GM12878 (cell line): ENCODE data around the gene CYP3A4. TPM values are rescaled to one million over a fixed set of nuclear protein-coding genes. Genes with fewer than 3 reads are reported as not detected.

Source experiments
- ATAC-seq: fragments of 200-7000 bp; cut with Tn5 transposase; 3 replicates; pipeline ENCODE4 v1.9.1; 2020; ENCODE audit warnings: mild to moderate bottlenecking, moderate library complexity
- BruUV-seq: library from RNA; stranded (reverse); fragments of 400-500 nt; replicated peaks from 2 replicates; lab custom pipeline; 2021; lab: Mats Ljungman, UMichigan
- CTCF ChIA-PET: fragments of 300-600 bp; sonication (Branson Sonifier 250); formaldehyde crosslinking; extraction: SDS; loops from one replicate; lab custom pipeline; 2021; ENCODE audit warnings: inconsistent platforms; lab: Yijun Ruan, JAX
- POLR2A ChIA-PET: fragments of 350-600 bp; formaldehyde crosslinking; extraction: SDS; loops from one replicate; lab custom pipeline; 2021; ENCODE audit warnings: inconsistent platforms; lab: Charles Lee
- RAD21 ChIA-PET: fragments of 300-600 bp; sonication (Branson Sonifier 250); formaldehyde crosslinking; loops from one replicate; lab custom pipeline; 2023; ENCODE audit warnings: antibody characterized with exemption; ENCODE audit not compliant: unreplicated experiment; lab: Charles Lee
- SMC1A ChIA-PET: fragments of 300-600 bp; sonication (Branson Sonifier 250); formaldehyde crosslinking; loops from one replicate; lab custom pipeline; 2023; ENCODE audit not compliant: unreplicated experiment, uncharacterized antibody; lab: Charles Lee
- DNase-seq: peaks from one replicate; pipeline ENCODE4 v3.0.0-alpha.2; 2011; ENCODE audit warnings: low read depth, low spot score
- FAIRE-seq: peaks from 3 replicates; lab custom pipeline; 2011; peaks lifted over from hg19 to GRCh38; lab: Jason Lieb, UNC
- H2AFZ ChIP-seq: 2 replicates; pipeline ENCODE4 v1.6.0; 2011; ENCODE audit warnings: low read depth, low read length, control low read depth; ENCODE audit not compliant: control insufficient read depth
- H3K27ac ChIP-seq: 2 replicates; pipeline ENCODE4 v1.5.1; 2011; ENCODE audit warnings: control low read depth; ENCODE audit not compliant: control insufficient read depth, insufficient read depth
- H3K27me3 ChIP-seq, 2 experiments: replicated peaks in 1 of 2; 2 replicates each; pipeline versions ENCODE4 v1.6.0 to v1.6.1; 2011; ENCODE audit warnings: low read length in 1 of 2; ENCODE audit not compliant: control insufficient read depth in 2 of 2, insufficient read depth in 2 of 2
- H3K36me3 ChIP-seq, 2 experiments: 2 replicates each; pipeline ENCODE4 v1.5.1; 2011; ENCODE audit warnings: low read length in 1 of 2; ENCODE audit not compliant: control insufficient read depth in 2 of 2, insufficient read depth in 2 of 2
- H3K4me1 ChIP-seq: 2 replicates; pipeline ENCODE4 v1.6.1; 2011; ENCODE audit warnings: mild to moderate bottlenecking, low read length, moderate library complexity, mixed read lengths; ENCODE audit not compliant: control insufficient read depth, insufficient read depth
- H3K4me2 ChIP-seq: 2 replicates; pipeline ENCODE4 v1.6.0; 2011; ENCODE audit warnings: control low read depth; ENCODE audit not compliant: control insufficient read depth, insufficient read depth
- H3K4me3 ChIP-seq: fragments of 200-600 bp; sonication (generic); 2 replicates; pipeline ENCODE4 v1.5.1; 2016
- H3K79me2 ChIP-seq: 2 replicates; pipeline ENCODE4 v1.6.0; 2011; ENCODE audit warnings: low read length; ENCODE audit not compliant: control insufficient read depth, insufficient read depth
- H3K9ac ChIP-seq: 2 replicates; pipeline ENCODE4 v1.8.0; 2011; ENCODE audit warnings: low read length, control low read depth, mixed read lengths; ENCODE audit not compliant: control insufficient read depth, insufficient read depth
- H3K9me3 ChIP-seq: replicated peaks from 3 replicates; pipeline ENCODE4 v1.5.1; 2011; ENCODE audit warnings: mild to moderate bottlenecking, low read length; ENCODE audit not compliant: control insufficient read depth, insufficient read depth
- H4K20me1 ChIP-seq: 2 replicates; pipeline ENCODE4 v1.6.0; 2011; ENCODE audit not compliant: control insufficient read depth, insufficient read depth
- ASH2L ChIP-seq: fragments of 300-600, 200-600 bp; sonication (generic); IDR thresholded peaks from 2 replicates; pipeline ENCODE4 v1.6.1; 2017; ENCODE audit warnings: low read depth, mild to moderate bottlenecking, borderline replicate concordance
- CHD1 ChIP-seq: IDR thresholded peaks from 2 replicates; pipeline ENCODE4 v1.6.1; 2012; ENCODE audit warnings: low read depth, low read length, improper control_type of control experiment
- FOS ChIP-seq: IDR thresholded peaks from 3 replicates; pipeline ENCODE4 v1.6.1; 2011; ENCODE audit warnings: borderline replicate concordance; ENCODE audit not compliant: insufficient read length; ENCODE audit errors: extremely low read depth
- HDAC2 ChIP-seq: fragments of 200-600 bp; sonication (generic); IDR thresholded peaks from 2 replicates; pipeline ENCODE4 v1.6.1; 2017
- HDAC6 ChIP-seq: fragments of 200-600 bp; sonication (generic); IDR thresholded peaks from one replicate; pipeline ENCODE4 v1.8.0; 2017; ENCODE audit warnings: antibody characterized with exemption; ENCODE audit not compliant: unreplicated experiment
- IRF3 ChIP-seq: fragments of 450-650 bp; IDR thresholded peaks from 2 replicates; pipeline ENCODE4 v1.6.1; 2014; ENCODE audit warnings: mild to moderate bottlenecking
- MEF2B ChIP-seq: fragments of 450-650 bp; IDR thresholded peaks from 2 replicates; pipeline ENCODE4 v1.6.1; 2018; ENCODE audit warnings: mild to moderate bottlenecking, moderate library complexity; ENCODE audit not compliant: partially characterized antibody, poor library complexity, severe bottlenecking
- MTA2 ChIP-seq: fragments of 450-650 bp; IDR thresholded peaks from 2 replicates; pipeline ENCODE4 v1.6.1; 2016; ENCODE audit warnings: low read depth, mild to moderate bottlenecking, moderate library complexity
- NFYA ChIP-seq: IDR thresholded peaks from 2 replicates; pipeline ENCODE4 v1.6.1; 2011; ENCODE audit warnings: low read depth, mild to moderate bottlenecking, low read length, improper control_type of control experiment, borderline replicate concordance
- NR2C1 ChIP-seq: fragments of 450-650 bp; IDR thresholded peaks from 2 replicates; pipeline ENCODE4 v1.6.1; 2017; ENCODE audit warnings: antibody characterized with exemption, mild to moderate bottlenecking, moderate library complexity
- PML ChIP-seq: IDR thresholded peaks from 2 replicates; pipeline ENCODE4 v1.6.1; 2012; ENCODE audit warnings: low read length, inconsistent platforms
- RCOR1 ChIP-seq: conservative IDR thresholded peaks from 2 replicates; pipeline ENCODE4 v1.6.1; 2012; ENCODE audit warnings: low read depth, low read length, improper control_type of control experiment
- SMAD5 ChIP-seq: IDR thresholded peaks from 2 replicates; pipeline ENCODE4 v1.6.1; 2016; ENCODE audit warnings: antibody characterized with exemption, low read depth
- SRF ChIP-seq, 2 experiments: IDR thresholded peaks; 2 replicates each; pipeline ENCODE4 v1.6.1; 2011; ENCODE audit warnings: low read depth in 2 of 2, low read length in 2 of 2, mild to moderate bottlenecking in 1 of 2, moderate library complexity in 1 of 2
- TCF3 ChIP-seq: IDR thresholded peaks from 2 replicates; pipeline ENCODE4 v1.6.1; 2012; ENCODE audit warnings: low read depth, mild to moderate bottlenecking, low read length, borderline replicate concordance; ENCODE audit not compliant: insufficient read depth
- ZNF207 ChIP-seq: fragments of 450-650 bp; IDR thresholded peaks from 2 replicates; pipeline ENCODE4 v1.6.1; 2014; ENCODE audit warnings: antibody characterized with exemption, mild to moderate bottlenecking, borderline replicate concordance
- ZNF217 ChIP-seq: fragments of 450-650 bp; IDR thresholded peaks from 2 replicates; pipeline ENCODE4 v1.6.1; 2017; ENCODE audit warnings: antibody characterized with exemption, mild to moderate bottlenecking
- ZNF24 ChIP-seq: fragments of 450-650 bp; IDR thresholded peaks from 2 replicates; pipeline ENCODE4 v1.6.1; 2017; ENCODE audit warnings: antibody characterized with exemption, mild to moderate bottlenecking
- ZNF384 ChIP-seq: IDR thresholded peaks from 2 replicates; pipeline ENCODE4 v1.6.1; 2012; ENCODE audit warnings: low read depth, mild to moderate bottlenecking, low read length, improper control_type of control experiment, borderline replicate concordance
- WGBS: methylation state at CpG from one replicate; pipeline ENCODE4 v1.1.6; 2016; ENCODE audit warnings: low lambda C conversion rate; ENCODE audit not compliant: insufficient replicate concordance, insufficient coverage; ENCODE audit errors: missing lambda C conversion rate; 5-methylcytosine and 5-hydroxymethylcytosine counted together
- in situ Hi-C: fragments of 300-500 bp; cut with MboI; formaldehyde crosslinking; loops from 9 replicates; pipeline ENCODE4 v1.14.3; 2018; ENCODE audit warnings: mixed read lengths
- intact Hi-C: fragments of 100-400 bp; cut with micrococcal nuclease; formaldehyde crosslinking; loops from one replicate; pipeline ENCODE4 v1.14.2; 2022; ENCODE audit not compliant: unreplicated experiment
- polyA plus RNA-seq, 11 experiments: library from polyadenylated mRNA; depleted of rRNA in 4 of 11; unstranded in 6 of 11; stranded (reverse) in 5 of 11; fragments of >200 nt; fragmentation: Nextera tagmentation in 4 of 11; fragmentation: Illumina TruSeq in 1 of 11; extraction: Ambion mirVana in 4 of 11; extraction: Trizol in 1 of 11; gene quantifications; 1 replicate in 1 of 11; 2 replicates in 10 of 11; pipeline versions ENCODE4 v1.2.1 to v1.2.3, GENCODE V29; 2011 to 2016; ENCODE audit warnings: inconsistent platforms in 2 of 11, missing spikeins in 2 of 11, low read depth in 1 of 11
- total RNA-seq, 4 experiments: library from RNA; depleted of rRNA in 3 of 4; stranded (reverse); fragments of >200 nt in 3 of 4; fragmentation: Illumina TruSeq in 1 of 4; extraction: Trizol in 1 of 4; gene quantifications; 2 replicates each; pipeline versions ENCODE4 v1.2.1 to v1.2.3, GENCODE V29; 2013 to 2021
- TF ChIP-seq, protein P1 (sequence below): fragments of 450-650 bp; IDR thresholded peaks from 2 replicates; pipeline ENCODE4 v1.6.1; 2017; ENCODE audit warnings: mild to moderate bottlenecking, low read depth, inconsistent platforms; ENCODE audit not compliant: poor library complexity, severe bottlenecking

Gene CYP3A4
- total and polyA plus RNA-seq, 10 of the 15 experiments (the other 5 are each of a cell fraction or from before 2014, with no cell fraction given): 0.02 to 0.21 (median 0.04) TPM; not detected in 7

DNA sequence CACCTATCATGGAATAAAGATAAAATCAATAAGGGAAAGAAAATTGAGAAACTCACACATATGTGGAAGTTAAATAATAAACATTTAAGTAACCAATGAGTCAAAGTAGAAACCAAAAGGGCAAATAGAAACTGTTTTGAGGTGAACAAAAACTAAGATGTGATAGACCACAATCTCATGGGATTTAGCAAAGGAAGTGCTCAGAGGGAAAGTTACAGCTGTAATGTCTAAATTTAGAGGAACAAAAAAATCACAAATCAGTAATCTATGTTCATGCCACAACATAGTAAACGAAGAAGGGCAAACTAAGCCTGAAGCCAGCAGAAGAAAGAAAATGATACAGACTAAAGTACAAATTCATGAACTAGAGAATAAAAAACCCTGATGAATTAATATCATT, 16.3 kb downstream of the CYP3A4 start (continued):
- TF ChIP-seq HDAC2 (no peak), FOS (no peak), MTA2 (peak; percentile 76), PML (no peak), ZNF384 (no peak), ZNF217 (0 out of 2 replicates have a peak, but pooled peaks have one; percentile 39), IRF3 (no peak), NR2C1 (no peak), NFYA (no peak)
- TF ChIP-seq, all 136 proteins: peak for 27

DNA sequence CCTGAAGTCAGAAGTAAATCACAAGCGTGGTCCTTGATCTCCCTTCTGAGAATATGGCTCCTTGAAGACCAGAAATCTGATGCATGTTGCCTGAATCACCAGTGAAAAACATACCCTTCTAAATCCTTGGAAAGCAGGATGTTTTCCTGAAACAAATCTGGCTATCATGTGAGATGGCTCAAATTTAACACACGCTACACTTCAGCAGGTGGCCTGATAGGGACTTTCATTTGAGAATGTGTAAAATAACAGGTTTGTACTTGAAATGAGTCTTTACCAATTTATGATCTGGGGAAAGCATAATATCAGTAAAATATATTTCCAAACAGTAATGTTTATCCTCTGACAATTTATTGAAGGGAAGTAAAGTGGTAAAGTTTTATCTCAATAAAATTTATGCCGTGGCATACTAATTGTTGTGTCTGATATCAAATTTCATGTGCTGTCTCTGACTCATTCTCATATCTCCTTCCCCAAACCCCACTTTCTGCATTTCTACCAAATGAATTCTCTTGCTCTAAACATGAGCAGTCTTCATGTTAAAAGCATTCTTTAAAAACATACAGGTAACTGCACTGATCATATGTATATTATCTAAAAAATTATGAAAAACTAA, 17.4 kb downstream of the CYP3A4 start:
- Histone ChIP-seq H3K4me3 (no peak overlapping the region), H3K79me2 (no peaks in the 10 kb centered on the region), H3K36me3 (no peaks in the 10 kb centered on the region), H3K9ac (no peak overlapping the region), H2AFZ (no peak overlapping the region), H4K20me1 (no peaks in the 10 kb centered on the region), H3K4me2 (no peak overlapping the region), H3K4me1 (peaks cover 5% of the 10 kb centered on the region), H3K9me3 (no peaks in the 10 kb centered on the region; the same call in 2 of the 3 replicates), H3K27me3 (no peaks in the 10 kb centered on the region), H3K27ac (no peak overlapping the region)
- SMC1A ChIA-PET: no interaction called here
- FAIRE-seq (no peak), DNase-seq (no peak), ATAC-seq (no peak)
- intact Hi-C loops (no loop called here), in situ Hi-C loops (no loop called here)
- 53% methylated on average over 3 of the region's 3 CpGs for WGBS
- no TSS peak for BruUV-seq
- POLR2A ChIA-PET: no interaction called here
- RAD21 ChIA-PET: no interaction called here
- CTCF ChIA-PET: no interaction called here
- no peak for TF ChIP-seq SMAD5
- no peak for TF ChIP-seq RCOR1
- no peak for TF ChIP-seq ASH2L
- no peak for TF ChIP-seq MEF2B
- no peak for TF ChIP-seq TCF3
- no peak for TF ChIP-seq ZNF24
- no peak for TF ChIP-seq SRF (IDR thresholded peaks at IDR 0.05; ENCODE audit: low read depth in 2 of 2, low read length in 2 of 2)
- no peak for TF ChIP-seq ZNF207
- TF ChIP-seq NFYA: no peak
- TF ChIP-seq, protein P1, sequence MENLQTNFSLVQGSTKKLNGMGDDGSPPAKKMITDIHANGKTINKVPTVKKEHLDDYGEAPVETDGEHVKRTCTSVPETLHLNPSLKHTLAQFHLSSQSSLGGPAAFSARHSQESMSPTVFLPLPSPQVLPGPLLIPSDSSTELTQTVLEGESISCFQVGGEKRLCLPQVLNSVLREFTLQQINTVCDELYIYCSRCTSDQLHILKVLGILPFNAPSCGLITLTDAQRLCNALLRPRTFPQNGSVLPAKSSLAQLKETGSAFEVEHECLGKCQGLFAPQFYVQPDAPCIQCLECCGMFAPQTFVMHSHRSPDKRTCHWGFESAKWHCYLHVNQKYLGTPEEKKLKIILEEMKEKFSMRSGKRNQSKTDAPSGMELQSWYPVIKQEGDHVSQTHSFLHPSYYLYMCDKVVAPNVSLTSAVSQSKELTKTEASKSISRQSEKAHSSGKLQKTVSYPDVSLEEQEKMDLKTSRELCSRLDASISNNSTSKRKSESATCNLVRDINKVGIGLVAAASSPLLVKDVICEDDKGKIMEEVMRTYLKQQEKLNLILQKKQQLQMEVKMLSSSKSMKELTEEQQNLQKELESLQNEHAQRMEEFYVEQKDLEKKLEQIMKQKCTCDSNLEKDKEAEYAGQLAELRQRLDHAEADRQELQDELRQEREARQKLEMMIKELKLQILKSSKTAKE: no peak
- no peak for TF ChIP-seq CHD1
- TF ChIP-seq HDAC6: no peak
